Measurements from ENCODE around the gene TEX2.

- TF ChIP-seq CTCF (conservative IDR thresholded peaks at IDR 0.05; ENCODE audit: low read depth in 2 of 2) (no peak), JUNB (IDR thresholded peaks at IDR 0.05; ENCODE audit: unreplicated experiment) (no peak), CREB1 (CRISPR knock-in tag; IDR thresholded peaks at IDR 0.05; ENCODE audit: low read depth) (no peak), EZH2 (IDR thresholded peaks at IDR 0.05; ENCODE audit: low read depth, unreplicated experiment) (no peak), POLR2AphosphoS5 (IDR thresholded peaks at IDR 0.05; ENCODE audit: low read depth) (no peak)
These were observed 15.2 kb downstream of the TEX2 start for GRCh38 chr17:64247836-64248235.
